Adrenal gland (tissue), 12 donors: ENCODE measurements around the gene NFIB. TPM values are rescaled to one million over a fixed set of nuclear protein-coding genes. Genes with fewer than 3 reads are reported as not detected.

Experiments used
- DNase-seq, 7 donors: peaks; one replicate each; pipeline ENCODE4 v3.0.0-alpha.2; 2019 to 2020
- H3K27ac ChIP-seq, 5 donors: fragments of 200-600 bp; sonication (generic) in 4 of 5; 1 replicate in 3 of 5; 2 replicates in 2 of 5; pipeline versions ENCODE4 v1.5.1 to v1.8.0; 2016 to 2020; ENCODE audit warnings: mild to moderate bottlenecking in 1 of 5
- H3K27me3 ChIP-seq: fragments of 200-600 bp; 2 replicates; pipeline ENCODE4 v1.8.0; 2021
- H3K36me3 ChIP-seq, 2 donors: fragments of 200-600 bp; replicated peaks in 1 of 2; 1 replicate in 1 of 2; 2 replicates in 1 of 2; pipeline versions ENCODE4 v1.5.1 to v1.8.0; 2018 to 2022
- H3K4me1 ChIP-seq, 2 donors: fragments of 200-600 bp; replicated peaks in 1 of 2; 1 replicate in 1 of 2; 2 replicates in 1 of 2; pipeline versions ENCODE4 v1.5.1 to v1.8.0; 2018 to 2021
- H3K4me3 ChIP-seq, 4 donors: fragments of 200-600 bp; sonication (generic) in 3 of 4; one replicate each; pipeline ENCODE4 v1.5.1; 2016 to 2018
- H3K9me3 ChIP-seq, 3 donors: fragments of 200-600 bp; sonication (generic) in 1 of 3; replicated peaks in 1 of 3; 1 replicate in 2 of 3; 2 replicates in 1 of 3; pipeline versions ENCODE4 v1.5.1 to v1.8.0; 2016 to 2021
- CTCF ChIP-seq, 6 experiments: fragments of 450-650 bp in 4 of 6; fragments of 200-600 bp in 2 of 6; sonication (generic) in 1 of 6; IDR thresholded peaks; 1 replicate in 5 of 6; 2 replicates in 1 of 6; pipeline versions ENCODE4 v1.5.1 to v1.8.0; 2016 to 2021; ENCODE audit warnings: antibody characterized with exemption in 6 of 6, mild to moderate bottlenecking in 2 of 6, moderate library complexity in 1 of 6
- POLR2A ChIP-seq, 2 donors: fragments of 450-650 bp; IDR thresholded peaks; one replicate each; pipeline ENCODE4 v1.6.1; 2017; ENCODE audit warnings: antibody characterized with exemption in 2 of 2, mild to moderate bottlenecking in 2 of 2, moderate library complexity in 1 of 2
- WGBS, 4 donors: extraction: QIAGEN DNeasy Blood & Tissue Kit in 2 of 4; methylation state at CpG; one replicate each; pipeline versions ENCODE4 v1.1.5 to v1.1.7; 2013 to 2017; 5-methylcytosine and 5-hydroxymethylcytosine counted together
- intact Hi-C, 2 donors: fragments of 100-400 bp; cut with DNase I; formaldehyde crosslinking; loops; one replicate each; pipeline versions ENCODE4 v1.14.1 to v1.15.0; 2022 to 2023
- polyA plus RNA-seq, 3 donors: library from polyadenylated mRNA; stranded (reverse); fragments of 200-250 nt in 2 of 3; fragments of 350-450 nt in 1 of 3; fragmentation: Illumina TruSeq in 1 of 3; extraction: RNeasy Lipid Tissue Mini Kit (QIAGEN cat#74804) in 1 of 3; gene quantifications; one replicate each; pipeline ENCODE4 v1.2.3, GENCODE V29; 2013 to 2014
- total RNA-seq, 9 donors: library from RNA; depleted of rRNA in 4 of 9; stranded (reverse); fragments of >200 nt in 4 of 9; fragments of 120-200 nt in 1 of 9; fragmentation: NEBNext Ultra II Directional in 1 of 9; extraction: Animal tissue kit (Norgen Biotek cat#: 25700) in 1 of 9; gene quantifications; one replicate each; pipeline versions ENCODE4 v1.1.0 to v1.2.4, GENCODE V29; 2013 to 2023
- donor health status: healthy with polysubstance abuse.
- donor health status: Bipolar disorder and iron deficiency.
- donor health status: DM: yes; HTN: yes; CAD: no.
- donor health status: DM: no; HTN: no; CAD: no.
- donor health status: DM: no; HTN: no; CAD: no.
- donor health status: DM: yes; HTN: yes; CAD: no.

NFIB gene
- total and polyA plus RNA-seq, 12 donors = 10.9 to 84.1 (median 43.0) TPM

- DNase-seq = no peak
- Histone ChIP-seq H3K4me3 (no peak overlapping the region), H3K27ac (no peak overlapping the region), H3K9me3 (peaks cover 0 to 5% (median 0%) of the 10 kb centered on the region in 3 donors), H3K36me3 (no peaks in the 10 kb centered on the region), H3K27me3 (no peaks in the 10 kb centered on the region), H3K4me1 (peaks cover 0 to 3% of the 10 kb centered on the region in 2 donors)
- intact Hi-C loops = no loop called here
- WGBS, 4 donors = 70 to 76% (median 73%) methylated on average over 2 of the region's 2 CpGs
- TF ChIP-seq POLR2A (IDR thresholded peaks at IDR 0.05) (no peak), CTCF (IDR thresholded peaks at IDR 0.05) (no peak)
Measured at GRCh38 chr9:14158136-14158813, 155.7 kb downstream of the NFIB start.

- TF ChIP-seq POLR2A (IDR thresholded peaks at IDR 0.05) = no peak
- TF ChIP-seq CTCF (IDR thresholded peaks at IDR 0.05) = no peak
- no peak overlapping the region for H3K4me3 ChIP-seq
- H3K27me3 ChIP-seq = no peaks in the 10 kb centered on the region
- H3K36me3 ChIP-seq = no peaks in the 10 kb centered on the region
- H3K9me3 ChIP-seq = peaks cover 0 to 3% (median 0%) of the 10 kb centered on the region in 3 donors
- no peak overlapping the region for H3K27ac ChIP-seq
- no peak for DNase-seq
- intact Hi-C loops = no loop called here
- peaks cover 0 to 3% of the 10 kb centered on the region in 2 donors for H3K4me1 ChIP-seq
- WGBS, 4 donors = 91 to 97% (median 97%) methylated on average over 4 of the region's 4 CpGs
Measured at GRCh38 chr9:14157191-14157590, 156.8 kb downstream of the NFIB start.

GRCh38 chr9:14156046-14156445, 157.9 kb downstream of the NFIB start:
- Histone ChIP-seq H3K4me1 (peaks cover 7 to 9% of the 10 kb centered on the region in 2 donors), H3K4me3 (no peak overlapping the region), H3K9me3 (no peaks in the 10 kb centered on the region), H3K27me3 (no peaks in the 10 kb centered on the region), H3K27ac (no peak overlapping the region), H3K36me3 (no peaks in the 10 kb centered on the region)
- TF ChIP-seq CTCF (IDR thresholded peaks at IDR 0.05) (no peak), POLR2A (IDR thresholded peaks at IDR 0.05) (no peak)
- WGBS, 4 donors = 71 to 83% (median 81%) methylated on average over 6 of the region's 6 CpGs
- DNase-seq = no peak
- intact Hi-C loops = no loop called here

GRCh38 chr9:14155237-14155636, 158.7 kb downstream of the NFIB start:
- Histone ChIP-seq H3K27me3 (no peaks in the 10 kb centered on the region), H3K4me3 (no peak overlapping the region), H3K4me1 (peaks cover 9% of the 10 kb centered on the region in 2 donors), H3K27ac (no peak overlapping the region), H3K9me3 (no peaks in the 10 kb centered on the region), H3K36me3 (no peaks in the 10 kb centered on the region)
- TF ChIP-seq POLR2A (IDR thresholded peaks at IDR 0.05) = no peak
- no peak for TF ChIP-seq CTCF (IDR thresholded peaks at IDR 0.05)
- 60 to 81% (median 69%) methylated on average over 1 of the region's 1 CpG for WGBS, 4 donors
- intact Hi-C loops = no loop called here
- no peak for DNase-seq
